ENCODE measurements around the gene PCDHGA8.
"Not testable (repeated sequence)": the region's sequence is repeated elsewhere in the genome, so short reads cannot be mapped to it uniquely, and the experiment has no call there.

PCDHGA8 gene

GRCh38 chr5:141392429-141393198, at the start of gene PCDHGA8:
TSS of gene PCDHGA8 (plus strand) at chr5:141392633. CDS start at chr5:141392814, 181 bp downstream.
- no peak for DNase-seq

- no peak for DNase-seq
These were observed 49.7 kb upstream of the PCDHGA8 start for GRCh38 chr5:141342773-141343172.

- no peak for DNase-seq
These were observed 49.0 kb upstream of the PCDHGA8 start, which contains the start of gene PCDHGA3 for GRCh38 chr5:141343242-141343952. TSS of gene PCDHGA3 (plus strand) at chr5:141343829. CDS start at chr5:141344034, 205 bp downstream.

- no peak for DNase-seq
These were observed 48.4 kb upstream of the PCDHGA8 start for GRCh38 chr5:141343953-141344463.

- DNase-seq, result no peak
These were observed 47.1 kb upstream of the PCDHGA8 start for GRCh38 chr5:141345327-141345726.

- DNase-seq, result not testable (repeated sequence)
These were observed 46.4 kb upstream of the PCDHGA8 start for GRCh38 chr5:141346017-141346416.

- peak; percentile 35 for DNase-seq
These were observed 42.4 kb upstream of the PCDHGA8 start, which contains the start of gene PCDHGB1 for GRCh38 chr5:141349917-141350619. TSS of gene PCDHGB1 (plus strand) at chr5:141350099. CDS start at chr5:141350261, 162 bp downstream.

GRCh38 chr5:141351591-141351990, 40.8 kb upstream of the PCDHGA8 start:
- DNase-seq, result no peak

GRCh38 chr5:141354900-141355469, 37.4 kb upstream of the PCDHGA8 start, which contains the start of gene PCDHGA4:
TSS of gene PCDHGA4 (plus strand) at chr5:141355021. CDS start at chr5:141355108, 87 bp downstream.
- DNase-seq, result no peak

- no peak for DNase-seq
These were observed 36.8 kb upstream of the PCDHGA8 start for GRCh38 chr5:141355641-141356040.

GRCh38 chr5:141356133-141356532, 36.3 kb upstream of the PCDHGA8 start:
- DNase-seq, result no peak

GRCh38 chr5:141356950-141357349, 35.5 kb upstream of the PCDHGA8 start:
- no peak for DNase-seq

GRCh38 chr5:141359790-141360426, 32.5 kb upstream of the PCDHGA8 start, which contains the start of gene PCDHGB2:
TSS of gene PCDHGB2 (plus strand) at chr5:141359994. CDS start at chr5:141360136, 142 bp downstream.
- DNase-seq, result no peak

- no peak for DNase-seq
These were observed 31.7 kb upstream of the PCDHGA8 start for GRCh38 chr5:141360685-141361084.

GRCh38 chr5:141362719-141363118, 29.7 kb upstream of the PCDHGA8 start:
- no peak for DNase-seq

- DNase-seq, result no peak
These were observed 28.3 kb upstream of the PCDHGA8 start, which contains the start of gene PCDHGA5 for GRCh38 chr5:141363952-141364660. TSS of gene PCDHGA5 (plus strand) at chr5:141364162. CDS start at chr5:141364331, 169 bp downstream.

- DNase-seq, result no peak
These were observed 26.2 kb upstream of the PCDHGA8 start for GRCh38 chr5:141366016-141366896.

- DNase-seq, result peak; percentile 25
These were observed 22.2 kb upstream of the PCDHGA8 start, which contains the start of gene PCDHGB3 for GRCh38 chr5:141369994-141370848. TSS of gene PCDHGB3 (plus strand) at chr5:141370242. CDS start at chr5:141370395, 153 bp downstream.
